Astrocyte (in vitro differentiated cells and primary cell): ENCODE measurements around the gene AMOTL1.

ENCODE experiments used
- EZH2 ChIP-seq: IDR thresholded peaks from 2 replicates; pipeline ENCODE4 v1.6.1; 2012; ENCODE audit warnings: mild to moderate bottlenecking, low read length, inconsistent platforms; ENCODE audit not compliant: insufficient read depth
- TF ChIP-seq, protein P1 (sequence below): IDR thresholded peaks from 2 replicates; pipeline ENCODE4 v1.5.1; 2011; ENCODE audit warnings: low read depth, mild to moderate bottlenecking, inconsistent platforms, low read length, moderate library complexity; ENCODE audit not compliant: insufficient read depth

DNA sequence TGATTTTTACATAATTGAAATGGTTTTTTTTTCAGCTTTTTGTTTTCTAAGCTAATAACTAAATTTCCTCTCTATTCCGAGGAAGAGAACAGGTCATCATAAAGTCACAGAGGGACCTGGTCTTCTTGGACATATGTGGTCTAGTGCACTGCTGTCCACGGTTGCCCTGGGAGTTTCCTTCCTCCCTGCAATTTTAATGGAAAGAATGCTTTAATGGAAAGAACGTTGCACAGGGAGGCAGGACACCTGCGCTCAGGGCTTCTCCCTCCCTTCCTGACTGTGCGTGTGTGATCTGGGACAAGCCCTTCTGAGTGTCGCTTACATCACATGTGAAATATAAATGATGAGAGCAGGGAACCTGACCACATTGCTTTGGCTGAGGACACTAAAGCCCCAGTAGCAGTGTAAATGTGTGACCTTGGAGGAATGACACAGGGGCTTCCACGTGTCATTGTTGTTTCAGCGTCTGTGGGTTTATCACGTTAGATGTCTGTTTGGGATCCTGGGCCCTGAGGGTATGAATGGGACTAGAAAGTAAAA lies 93.2 kb downstream of the AMOTL1 start:
- TF ChIP-seq, protein P1, sequence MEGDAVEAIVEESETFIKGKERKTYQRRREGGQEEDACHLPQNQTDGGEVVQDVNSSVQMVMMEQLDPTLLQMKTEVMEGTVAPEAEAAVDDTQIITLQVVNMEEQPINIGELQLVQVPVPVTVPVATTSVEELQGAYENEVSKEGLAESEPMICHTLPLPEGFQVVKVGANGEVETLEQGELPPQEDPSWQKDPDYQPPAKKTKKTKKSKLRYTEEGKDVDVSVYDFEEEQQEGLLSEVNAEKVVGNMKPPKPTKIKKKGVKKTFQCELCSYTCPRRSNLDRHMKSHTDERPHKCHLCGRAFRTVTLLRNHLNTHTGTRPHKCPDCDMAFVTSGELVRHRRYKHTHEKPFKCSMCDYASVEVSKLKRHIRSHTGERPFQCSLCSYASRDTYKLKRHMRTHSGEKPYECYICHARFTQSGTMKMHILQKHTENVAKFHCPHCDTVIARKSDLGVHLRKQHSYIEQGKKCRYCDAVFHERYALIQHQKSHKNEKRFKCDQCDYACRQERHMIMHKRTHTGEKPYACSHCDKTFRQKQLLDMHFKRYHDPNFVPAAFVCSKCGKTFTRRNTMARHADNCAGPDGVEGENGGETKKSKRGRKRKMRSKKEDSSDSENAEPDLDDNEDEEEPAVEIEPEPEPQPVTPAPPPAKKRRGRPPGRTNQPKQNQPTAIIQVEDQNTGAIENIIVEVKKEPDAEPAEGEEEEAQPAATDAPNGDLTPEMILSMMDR, result no peak
- no peak for TF ChIP-seq EZH2
